T-helper 1 cell treated with Interleukin-12 subunit alpha and Interleukin-12 subunit beta and Interleukin-4 antibody, amounts not matched to agents 30 ng/mL and 1 ng/mL, for 36 hours (primary cell): ENCODE results near the gene GYS1. TPM values are rescaled to one million over a fixed set of nuclear protein-coding genes. Genes with fewer than 3 reads are reported as not detected.
"Not testable (repeated sequence)": the region's sequence is repeated elsewhere in the genome, so short reads cannot be mapped to it uniquely, and the experiment has no call there.

Source experiments
- intact Hi-C: fragments of 100-400 bp; cut with micrococcal nuclease; formaldehyde crosslinking; loops from one replicate; pipeline ENCODE4 v1.15.1; 2024
- total RNA-seq: library from RNA; stranded (reverse); gene quantifications from 2 replicates; pipeline ENCODE4 v1.2.3, GENCODE V29; 2022

Gene GYS1
- 67.8 and 76.2 TPM in 2 replicates for total RNA-seq

- intact Hi-C loops, result loop anchor here (1.0 to 5.0 kb wide), 19 partner anchors 24 to 884 kb away; partner anchors contain the start of genes AKT1S1, ALDH16A1, AP2A1 and C19orf73
These were observed at the start of gene GYS1, which contains the start of gene RUVBL2 for GRCh38 chr19:48993175-48994034. Gene GYS1, minus strand, starts transcription at chr19:48993309. Its CDS starts 197 bp downstream, at chr19:48993112. Gene RUVBL2, plus strand, starts transcription at chr19:48993887. Its CDS starts 25 bp downstream, at chr19:48993912.

- intact Hi-C loops, result not testable (repeated sequence)
These were observed 49.6 kb upstream of the GYS1 start for GRCh38 chr19:49042666-49043065.

- intact Hi-C loops, result no loop called here
These were observed 49.1 kb upstream of the GYS1 start for GRCh38 chr19:49042177-49042576.

GRCh38 chr19:49039736-49040135 lies 46.6 kb upstream of the GYS1 start:
- intact Hi-C loops, result not testable (repeated sequence)

- intact Hi-C loops, result not testable (repeated sequence)
These were observed 45.6 kb upstream of the GYS1 start for GRCh38 chr19:49038557-49039276.

GRCh38 chr19:49038111-49038510 lies 45.0 kb upstream of the GYS1 start:
- intact Hi-C loops, result not testable (repeated sequence)

GRCh38 chr19:49036815-49037214 lies 43.7 kb upstream of the GYS1 start, which contains the start of gene CGB1:
Gene CGB1, minus strand, starts transcription at chr19:49036895. Its CDS starts 184 bp downstream, at chr19:49036711.
- intact Hi-C loops, result not testable (repeated sequence)

GRCh38 chr19:49031642-49032301 lies 38.7 kb upstream of the GYS1 start, which contains the start of gene CGB2:
Gene CGB2, plus strand, starts transcription at chr19:49031890. Its CDS starts 206 bp downstream, at chr19:49032096.
- intact Hi-C loops, result not testable (repeated sequence)

- intact Hi-C loops, result not testable (repeated sequence)
These were observed 37.2 kb upstream of the GYS1 start for GRCh38 chr19:49030323-49030722.

GRCh38 chr19:49029749-49030148 lies 36.6 kb upstream of the GYS1 start:
- intact Hi-C loops, result not testable (repeated sequence)

GRCh38 chr19:49028686-49029085 lies 35.6 kb upstream of the GYS1 start:
- intact Hi-C loops, result not testable (repeated sequence)

GRCh38 chr19:49025599-49025998 lies 32.5 kb upstream of the GYS1 start:
- intact Hi-C loops, result not testable (repeated sequence)

- intact Hi-C loops, result not testable (repeated sequence)
These were observed 32.0 kb upstream of the GYS1 start for GRCh38 chr19:49025088-49025487.

GRCh38 chr19:49024233-49024632 lies 31.1 kb upstream of the GYS1 start, which contains the start of gene CGB3:
Gene CGB3, minus strand, starts transcription at chr19:49024333. Its CDS starts 362 bp downstream, at chr19:49023971.
- intact Hi-C loops, result not testable (repeated sequence)

- intact Hi-C loops, result no loop called here
These were observed 29.0 kb upstream of the GYS1 start for GRCh38 chr19:49022116-49022515.

GRCh38 chr19:49020931-49021895 lies 28.1 kb upstream of the GYS1 start:
- intact Hi-C loops, result no loop called here

GRCh38 chr19:49020342-49020741 lies 27.2 kb upstream of the GYS1 start:
- intact Hi-C loops, result no loop called here

- intact Hi-C loops, result loop anchor here (1.0 to 5.0 kb wide), 3 partner anchors 38 to 109 kb away; partner anchors contain the start of genes C19orf73, CGB7 and PPFIA3
These were observed 26.3 kb upstream of the GYS1 start for GRCh38 chr19:49019242-49019932.
